K562 (cell line): ENCODE results near the gene TM7SF3. TPM values are rescaled to one million over a fixed set of nuclear protein-coding genes. Genes with fewer than 3 reads are reported as not detected.
A peak's percentile ranks its signal among the peaks of the same experiment; 100 is the strongest.

Experiments
- ATAC-seq: fragments of 200-7000 bp; cut with Tn5 transposase; 3 replicates; pipeline ENCODE4 v1.9.1; 2020; ENCODE audit warnings: moderate library complexity
- BruUV-seq: library from RNA; stranded (reverse); fragments of 400-500 nt; replicated peaks from 2 replicates; lab custom pipeline; 2021; lab: Mats Ljungman, UMichigan
- CTCF ChIA-PET: fragments of 300-600 bp; formaldehyde crosslinking; extraction: SDS; loops from one replicate; lab custom pipeline; 2021; ENCODE audit warnings: low intra/inter-chr PET ratio; lab: Yijun Ruan, JAX
- POLR2A ChIA-PET: fragments of 300-600, 350-650 bp; sonication (Branson Sonifier 250); formaldehyde crosslinking; extraction: SDS; loops from one replicate; lab custom pipeline; 2021; ENCODE audit warnings: antibody characterized with exemption, inconsistent platforms; lab: Yijun Ruan, JAX
- DNase-seq, 4 experiments: peaks; one replicate each; pipeline versions ENCODE4 v3.0.0 to v3.0.0-alpha.2; 2011 to 2018; ENCODE audit warnings: low spot score in 3 of 4, mixed read lengths in 3 of 4; ENCODE audit errors: extremely low read depth in 1 of 4
- FAIRE-seq: peaks from 2 replicates; lab custom pipeline; 2011; peaks lifted over from hg19 to GRCh38; lab: Jason Lieb, UNC
- H2AFZ ChIP-seq: 2 replicates; pipeline ENCODE4 v1.6.0; 2011; ENCODE audit warnings: low read depth, low read length, control low read depth, inconsistent platforms
- H3K27ac ChIP-seq: fragments of 200-600 bp; 3 replicates; pipeline ENCODE4 v1.8.0; 2011; ENCODE audit warnings: low read depth, mild to moderate bottlenecking, control low read depth, inconsistent platforms, low read length, moderate library complexity, mixed read lengths; ENCODE audit errors: extremely low read depth
- H3K27me3 ChIP-seq, 2 experiments: fragments of 300-600 bp in 1 of 2; 2 replicates in 1 of 2; 3 replicates in 1 of 2; pipeline versions ENCODE4 v1.6.0 to v1.8.0; 2011; ENCODE audit warnings: inconsistent platforms in 2 of 2, low read length in 2 of 2, mild to moderate bottlenecking in 1 of 2, mixed read lengths in 1 of 2, moderate library complexity in 1 of 2; ENCODE audit not compliant: control insufficient read depth in 2 of 2, insufficient read depth in 2 of 2
- H3K36me3 ChIP-seq: fragments of 300-600 bp; 3 replicates; pipeline ENCODE4 v1.8.0; 2011; ENCODE audit warnings: mild to moderate bottlenecking, low read length, inconsistent platforms; ENCODE audit not compliant: control insufficient read depth, insufficient read depth
- H3K4me1 ChIP-seq, 2 experiments: fragments of 200-600 bp in 1 of 2; replicated peaks in 1 of 2; 2 replicates in 1 of 2; 3 replicates in 1 of 2; pipeline versions ENCODE4 v1.5.1 to v1.8.0; 2011; ENCODE audit warnings: inconsistent platforms in 2 of 2, low read length in 2 of 2, mild to moderate bottlenecking in 1 of 2, mixed read lengths in 1 of 2, moderate library complexity in 1 of 2; ENCODE audit not compliant: control insufficient read depth in 2 of 2, insufficient read depth in 2 of 2
- H3K4me2 ChIP-seq: 2 replicates; pipeline ENCODE4 v1.6.1; 2011; ENCODE audit warnings: low read length, control low read depth, inconsistent platforms, mixed read lengths; ENCODE audit not compliant: insufficient read depth
- H3K4me3 ChIP-seq: fragments of 200-600 bp; sonication (generic), shearing (Covaris generic); 2 replicates; pipeline ENCODE4 v1.5.1; 2016; ENCODE audit warnings: control low read depth, inconsistent platforms
- H3K79me2 ChIP-seq: fragments of 200-600 bp; 3 replicates; pipeline ENCODE4 v1.8.0; 2011; ENCODE audit warnings: low read length, inconsistent platforms; ENCODE audit not compliant: control insufficient read depth, insufficient read depth
- H3K9ac ChIP-seq, 2 experiments: 2 replicates each; pipeline versions ENCODE4 v1.6.0 to v1.6.1; 2011; ENCODE audit warnings: low read depth in 2 of 2, low read length in 2 of 2, control low read depth in 1 of 2, inconsistent platforms in 1 of 2, mild to moderate bottlenecking in 1 of 2, mixed read lengths in 1 of 2; ENCODE audit not compliant: insufficient read depth in 1 of 2
- H3K9me1 ChIP-seq: one replicate; pipeline ENCODE4 v1.6.0; 2011; ENCODE audit warnings: inconsistent platforms, mild to moderate bottlenecking, low read length, moderate library complexity; ENCODE audit not compliant: control insufficient read depth, insufficient read depth
- H3K9me3 ChIP-seq: replicated peaks from 2 replicates; pipeline ENCODE4 v1.5.1; 2011; ENCODE audit warnings: low read depth, low read length, inconsistent platforms; ENCODE audit not compliant: control insufficient read depth, insufficient read depth
- H4K20me1 ChIP-seq: replicated peaks from 2 replicates; pipeline ENCODE4 v1.6.1; 2011; ENCODE audit warnings: low read length, inconsistent platforms, mixed read lengths; ENCODE audit not compliant: control insufficient read depth, insufficient read depth
- EP400 ChIP-seq: fragments of 450-650 bp; IDR thresholded peaks from 2 replicates; pipeline ENCODE4 v1.6.1; 2017; ENCODE audit warnings: antibody characterized with exemption, mild to moderate bottlenecking, moderate library complexity
- GABPA ChIP-seq: fragments of 200-800 bp; sonication (Bioruptor generic); conservative IDR thresholded peaks from 2 replicates; pipeline ENCODE4 v1.6.1; 2016; ENCODE audit warnings: low read depth, missing genetic modification characterization, missing compliant biosample characterization
- HDAC1 ChIP-seq, 2 experiments: fragments of 450-650 bp; IDR thresholded peaks; 2 replicates each; pipeline ENCODE4 v1.6.1; 2016 to 2017; ENCODE audit warnings: inconsistent platforms in 1 of 2, mild to moderate bottlenecking in 1 of 2, moderate library complexity in 1 of 2
- HDAC6 ChIP-seq: IDR thresholded peaks from 2 replicates; pipeline ENCODE4 v1.6.1; 2012; ENCODE audit warnings: low read depth, mild to moderate bottlenecking, control low read depth, inconsistent platforms, low read length, moderate library complexity
- JUND ChIP-seq, 2 experiments: IDR thresholded peaks; 2 replicates in 1 of 2; 3 replicates in 1 of 2; pipeline ENCODE4 v1.6.1; 2011; ENCODE audit warnings: borderline replicate concordance in 2 of 2, low read depth in 2 of 2, low read length in 2 of 2, improper control_type of control experiment in 1 of 2, missing biosample characterization in 1 of 2, missing genetic modification characterization in 1 of 2, missing genetic modification reagents in 1 of 2
- RCOR1 ChIP-seq, 2 experiments: IDR thresholded peaks; 2 replicates each; pipeline ENCODE4 v1.6.1; 2012; ENCODE audit warnings: low read depth in 2 of 2, low read length in 2 of 2, borderline replicate concordance in 1 of 2, improper control_type of control experiment in 1 of 2
- SOX6 ChIP-seq: fragments of 450-650 bp; IDR thresholded peaks from 2 replicates; pipeline ENCODE4 v1.6.1; 2014; ENCODE audit warnings: mild to moderate bottlenecking
- TAF1 ChIP-seq: IDR thresholded peaks from 2 replicates; pipeline ENCODE4 v1.6.1; 2011; ENCODE audit warnings: mild to moderate bottlenecking, low read length, moderate library complexity; ENCODE audit not compliant: insufficient read depth, control insufficient read depth, severe bottlenecking; ENCODE audit errors: extremely low read depth
- YY1 ChIP-seq, 3 experiments: IDR thresholded peaks; 2 replicates each; pipeline ENCODE4 v1.6.1; 2011; ENCODE audit warnings: low read length in 2 of 3, mild to moderate bottlenecking in 2 of 3, moderate library complexity in 2 of 3, borderline replicate concordance in 1 of 3, control low read depth in 1 of 3, low read depth in 1 of 3; ENCODE audit not compliant: insufficient read depth in 3 of 3, insufficient replicate concordance in 2 of 3, control insufficient read depth in 1 of 3, insufficient read length in 1 of 3; ENCODE audit errors: extremely low read depth in 1 of 3
- ZNF324 ChIP-seq: fragments of 250-450 bp; sonication (Bioruptor Pico); IDR thresholded peaks from 2 replicates; pipeline ENCODE4 v1.4.0; 2020; ENCODE audit warnings: mild to moderate bottlenecking
- ZNF644 ChIP-seq: fragments of 200-800 bp; sonication (Bioruptor generic); IDR thresholded peaks from 2 replicates; pipeline ENCODE4 v1.6.1; 2016; ENCODE audit warnings: low read depth, missing genetic modification characterization, missing compliant biosample characterization
- ZNF75A ChIP-seq: fragments of 450-650 bp; formaldehyde crosslinking; IDR thresholded peaks from 2 replicates; pipeline ENCODE4 v1.4.0; 2020; ENCODE audit warnings: mild to moderate bottlenecking
- WGBS: fragments of 100-300 bp; shearing (Covaris generic); methylation state at CpG from one replicate; pipeline ENCODE4 v1.1.6; 2016; ENCODE audit warnings: low coverage, mixed read lengths; ENCODE audit not compliant: insufficient coverage; ENCODE audit errors: missing lambda C conversion rate; 5-methylcytosine and 5-hydroxymethylcytosine counted together
- in situ Hi-C: fragments of 300-500 bp; cut with MboI; formaldehyde crosslinking; loops from 4 replicates; pipeline ENCODE4 v1.15.0; 2018; ENCODE audit warnings: inconsistent platforms, mixed read lengths
- intact Hi-C: fragments of 100-400 bp; cut with micrococcal nuclease; formaldehyde crosslinking; loops from 2 replicates; pipeline ENCODE4 v1.14.2; 2022
- polyA plus RNA-seq, 8 experiments: library from polyadenylated mRNA; depleted of rRNA in 4 of 8; stranded (reverse) in 5 of 8; unstranded in 3 of 8; fragments of >200 nt; fragmentation: Nextera tagmentation in 2 of 8; fragmentation: Illumina TruSeq in 1 of 8; extraction: Ambion mirVana in 2 of 8; extraction: Trizol in 1 of 8; gene quantifications; 2 replicates each; pipeline versions ENCODE4 v1.2.1 to v1.2.3, GENCODE V29; 2011 to 2014; ENCODE audit warnings: inconsistent platforms in 1 of 8, missing spikeins in 1 of 8
- total RNA-seq, 7 experiments: library from RNA; depleted of rRNA in 6 of 7; stranded (reverse); fragments of >200 nt in 6 of 7; fragmentation: Illumina TruSeq in 2 of 7; extraction: Trizol in 2 of 7; gene quantifications; 2 replicates each; pipeline versions ENCODE4 v1.2.1 to v1.2.3, GENCODE V29; 2011 to 2021; ENCODE audit warnings: low replicate concordance in 1 of 7

The TM7SF3 gene
- total and polyA plus RNA-seq, 9 of the 15 experiments (the other 6 are each of a cell fraction or from before 2014, with no cell fraction given) = 9.3 to 90.4 (median 24.8) TPM

DNA sequence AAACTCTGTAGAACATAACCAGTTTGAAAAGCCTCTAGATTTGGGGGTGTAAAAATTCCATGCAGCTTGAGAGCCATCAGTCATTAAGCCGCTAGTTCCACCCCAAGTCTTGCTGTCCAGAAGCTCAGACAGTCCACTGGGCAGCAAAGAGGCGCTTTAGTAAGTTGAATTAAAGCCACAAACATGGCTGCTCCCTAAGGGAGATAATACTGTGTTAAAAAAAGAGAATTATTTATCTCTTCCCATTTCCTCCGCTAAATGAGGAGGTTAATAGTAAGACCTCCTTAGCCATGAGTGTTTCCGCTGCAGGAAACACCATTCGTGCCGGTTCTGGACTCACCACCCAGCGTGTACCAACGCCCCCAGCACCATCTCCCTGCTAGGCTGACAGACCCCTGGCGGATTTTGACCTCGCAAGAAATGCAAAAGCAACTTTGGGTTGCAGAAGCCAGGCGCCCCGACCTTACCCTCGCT, 536 bp downstream of the TM7SF3 start:
- Histone ChIP-seq H3K9me1 (no peaks in the 10 kb centered on the region), H3K4me2 (peak overlapping the region; percentile 84), H3K9ac (peak overlapping the region; percentile 70 to 92), H3K27me3 (no peaks in the 10 kb centered on the region), H3K4me3 (peak overlapping the region; percentile 88), H3K4me1 (peaks cover 24 to 31% of the 10 kb centered on the region in 2 experiments), H3K9me3 (no peaks in the 10 kb centered on the region), H4K20me1 (no peaks in the 10 kb centered on the region), H3K79me2 (peaks cover 16% of the 10 kb centered on the region), H2AFZ (peak overlapping the region; percentile 92), H3K36me3 (no peaks in the 10 kb centered on the region; the same call in 2 of the 3 replicates), H3K27ac (peak overlapping the region; percentile 63)
- CTCF ChIA-PET = interaction anchor here (1.3 kb wide), 1 partner anchor 160 kb away, joined by 3 read pairs; no protein-coding TSS in a partner anchor
- no peak for TF ChIP-seq RCOR1 (IDR thresholded peaks at IDR 0.05; ENCODE audit: borderline replicate concordance in 1 of 2, low read depth in 2 of 2, low read length in 2 of 2)
- no peak for TF ChIP-seq ZNF324 (CRISPR knock-in tag)
- TF ChIP-seq JUND (IDR thresholded peaks at IDR 0.05; ENCODE audit: borderline replicate concordance, low read depth, low read length) = no peak
- TF ChIP-seq JUND (tag; IDR thresholded peaks at IDR 0.05; ENCODE audit: borderline replicate concordance, low read depth, low read length) = no peak
- TF ChIP-seq ZNF75A (CRISPR knock-in tag) = no peak
- peak in 1 of 3 experiments; percentile 51 for TF ChIP-seq YY1 (IDR thresholded peaks at IDR 0.05; ENCODE audit: borderline replicate concordance in 1 of 3, control insufficient read depth in 1 of 3, extremely low read depth in 1 of 3, insufficient read depth in 3 of 3, insufficient read length in 1 of 3, insufficient replicate concordance in 2 of 3, low read depth in 1 of 3, low read length in 2 of 3)
- no peak for TF ChIP-seq HDAC6
- TF ChIP-seq EP400 = no peak
- peak; percentile 16 for TF ChIP-seq TAF1
- TF ChIP-seq HDAC1 (IDR thresholded peaks at IDR 0.05) = 0 out of 4 replicates have a peak, but pooled peaks of 1 of the 2 experiments have one; percentile 17
- TF ChIP-seq ZNF644 (tag) = 0 out of 2 replicates have a peak, but pooled peaks have one; percentile 5
- TF ChIP-seq SOX6 = no peak
- no peak for TF ChIP-seq GABPA (tag)
- POLR2A ChIA-PET = interaction anchor here (0.8 to 1.3 kb wide), 3 partner anchors 10 to 17 kb away, joined by 3 to 5 read pairs (median 4); no protein-coding TSS in a partner anchor
- FAIRE-seq (no peak), DNase-seq (peak; percentile 15 to 45 (median 22)), ATAC-seq (peak; percentile 59)
- in situ Hi-C loops = loop anchor here (5.0 to 10.0 kb wide), 2 partner anchors 76 to 159 kb away; partner anchors contain the start of genes FGFR1OP2 and INTS13
- no TSS peak for BruUV-seq
- WGBS = 0% methylated on average over 13 of the region's 13 CpGs
- intact Hi-C loops = loop anchor here (2.0 to 10.0 kb wide), 6 partner anchors 77 to 309 kb away; partner anchors contain the start of genes INTS13 and STK38L
